Measurements from ENCODE around the gene RACK1.

- TF ChIP-seq CTCF (IDR thresholded peaks at IDR 0.05; ENCODE audit: extremely low read depth in 1 of 2, insufficient read depth in 1 of 2, low read depth in 1 of 2, low read length in 2 of 2): no peak
- TF ChIP-seq MAX (IDR thresholded peaks at IDR 0.05; ENCODE audit: insufficient read depth, insufficient read length): no peak
- TF ChIP-seq EZH2 (IDR thresholded peaks at IDR 0.05; ENCODE audit: borderline replicate concordance, low read depth, low read length, severe bottlenecking): no peak
These were observed 16.4 kb upstream of the RACK1 start for GRCh38 chr5:181259974-181260719.

Measured in endothelial cell of umbilical vein (primary cell).